ENCODE data around the gene PGD. TPM values are rescaled to one million over a fixed set of nuclear protein-coding genes. Genes with fewer than 3 reads are reported as not detected.

Gene PGD
- total and polyA plus RNA-seq, 5 experiments from 2014 or later, result 41.4 to 52.8 (median 46.6) TPM

Other genes with a start within 250 kb of the PGD start
- gene KIF1B, start 188.5 kb upstream of the PGD start, total RNA-seq, result 10 to 100 TPM; 10.0 to 11.4 TPM
- 1 to 10 TPM in 2 of 3 donors, under 1 TPM in 1; 0.70 to 2.1 (median 2.0) TPM for gene KIF1B, start 188.5 kb upstream of the PGD start, polyA plus RNA-seq
- gene CENPS, start 31.4 kb downstream of the PGD start, total RNA-seq, result 1 to 10 TPM; 6.4 to 9.5 TPM
- gene CENPS, start 31.4 kb downstream of the PGD start, polyA plus RNA-seq, result 10 to 100 TPM in 1 of 3 donors, 1 to 10 TPM in 2; 8.6 to 11.2 (median 9.4) TPM
- under 1 TPM in 1 of 2 experiments, not detected in 1; 0.44 TPM for gene CORT, start 51.0 kb downstream of the PGD start, total RNA-seq
- gene CORT, start 51.0 kb downstream of the PGD start, polyA plus RNA-seq, result under 1 TPM in 1 of 3 donors, not detected in 2; 0.22 TPM
- 10 to 100 TPM; 30.2 to 33.0 TPM for gene DFFA, start 73.5 kb downstream of the PGD start, total RNA-seq
- gene DFFA, start 73.5 kb downstream of the PGD start, polyA plus RNA-seq, result 10 to 100 TPM; 18.4 to 42.6 (median 20.9) TPM
- gene PEX14, start 75.9 kb downstream of the PGD start, total RNA-seq, result 10 to 100 TPM; 23.7 TPM
- 1 to 10 TPM; 3.3 to 5.5 (median 4.6) TPM for gene PEX14, start 75.9 kb downstream of the PGD start, polyA plus RNA-seq